ENCODE measurements around the gene TRIM54. TPM values are rescaled to one million over a fixed set of nuclear protein-coding genes. Genes with fewer than 3 reads are reported as not detected.

TRIM54 gene
- total and polyA plus RNA-seq, 2 of the 4 experiments (the other 2 are of a cell fraction): 0.15 TPM; not detected in 1

- CTCF ChIA-PET: interaction anchor here (0.6 to 2.0 kb wide), 2 partner anchors 10 to 1035 kb away, joined by 5 to 8 read pairs; no protein-coding TSS in a partner anchor
These were observed 12.1 kb upstream of the TRIM54 start for GRCh38 chr2:27270131-27270530.

More at GRCh38 chr2:27270131-27270530, 12.1 kb upstream of the TRIM54 start:
- intact Hi-C loops (cut with micrococcal nuclease) (no loop called here), in situ Hi-C loops (cut with MboI; ENCODE audit: low sequenced_read_pairs) (no loop called here), dilution Hi-C loops (cut with HindIII; ENCODE audit: low sequenced_read_pairs, unreplicated experiment) (no loop called here)
- Histone ChIP-seq H3K9me1 (ENCODE audit: insufficient read depth, low read length) (no peaks in the 10 kb centered on the region), H4K20me1 (ENCODE audit: insufficient read depth, low read length) (no peaks in the 10 kb centered on the region), H2BK5ac (ENCODE audit: low read depth, low read length, poor library complexity, severe bottlenecking) (no peak overlapping the region), H2BK20ac (ENCODE audit: low read depth, low read length) (no peak overlapping the region), H3K14ac (replicated peaks; ENCODE audit: low read depth, low read length) (no peak overlapping the region), H3K4me2 (ENCODE audit: low read depth, low read length) (no peak overlapping the region), H3K56ac (ENCODE audit: extremely low read depth, insufficient read depth, low read length) (no peak overlapping the region), H3K9me3 (ENCODE audit: control insufficient read depth, insufficient read depth, low read length) (no peaks in the 10 kb centered on the region), H3K23ac (ENCODE audit: low read depth, low read length) (no peak overlapping the region), H2AFZ (replicated peaks; ENCODE audit: low read length, poor library complexity) (no peak overlapping the region), H2BK15ac (ENCODE audit: low read depth, low read length) (no peak overlapping the region), H3K18ac (ENCODE audit: low read depth, low read length) (no peak overlapping the region), H2AK5ac (ENCODE audit: low read depth, low read length) (no peak overlapping the region), H4K5ac (ENCODE audit: low read depth, low read length) (no peak overlapping the region), H3K9ac (ENCODE audit: low read depth, low read length) (no peak overlapping the region), H4K91ac (ENCODE audit: insufficient read depth, low read depth, low read length) (no peak overlapping the region), H3K4me3 (ENCODE audit: insufficient read depth, low read depth, low read length) (no peak overlapping the region), H3K36me3 (ENCODE audit: control insufficient read depth, insufficient read depth, low read length) (no peaks in the 10 kb centered on the region), H4K8ac (ENCODE audit: low read depth in 2 of 2, low read length in 2 of 2) (no peak overlapping the region), H3K27ac (ENCODE audit: insufficient read depth, low read length) (no peak overlapping the region), H3K4ac (ENCODE audit: low read depth, low read length) (no peak overlapping the region), H2AK9ac (replicated peaks; ENCODE audit: low read depth, low read length, poor library complexity) (no peak overlapping the region), H3K4me1 (ENCODE audit: control insufficient read depth, insufficient read depth, low read length) (no peaks in the 10 kb centered on the region), H3K79me1 (ENCODE audit: low read depth in 1 of 2, low read length in 2 of 2) (no peaks in the 10 kb centered on the region), H3K27me3 (ENCODE audit: control insufficient read depth, insufficient read depth, low read length) (peaks cover 56% of the 10 kb centered on the region), H2BK120ac (ENCODE audit: low read depth, low read length) (no peak overlapping the region)
- no TSS peak for BruUV-seq (replicated peaks)
- TF ChIP-seq RFX5 (IDR thresholded peaks at IDR 0.05; ENCODE audit: low read depth, low read length): no peak
- TF ChIP-seq RAD21 (IDR thresholded peaks at IDR 0.05; ENCODE audit: low read length): no peak
- DNase-seq: no peak
- no CpG with 5 or more reads among the region's 3 CpGs for WGBS, 2 experiments (ENCODE audit: extremely low coverage in 2 of 2, insufficient read length in 1 of 2)
- no peak for ATAC-seq (ENCODE audit: low read depth)
- POLR2A ChIA-PET (ENCODE audit: unreplicated experiment): no interaction called here

Measured in IMR-90 (cell line).